GM19023 (cell line): Measurements from ENCODE around the gene RAD51C.
"Not testable (repeated sequence)": the region's sequence is repeated elsewhere in the genome, so short reads cannot be mapped to it uniquely, and the experiment has no call there.

Experiments
- ATAC-seq: cut with Tn5 transposase; IDR thresholded peaks from one replicate; pipeline ENCODE4 v1.9.1; 2021; ENCODE audit warnings: mild to moderate bottlenecking, moderate library complexity; ENCODE audit not compliant: unreplicated experiment

RAD51C gene

DNA sequence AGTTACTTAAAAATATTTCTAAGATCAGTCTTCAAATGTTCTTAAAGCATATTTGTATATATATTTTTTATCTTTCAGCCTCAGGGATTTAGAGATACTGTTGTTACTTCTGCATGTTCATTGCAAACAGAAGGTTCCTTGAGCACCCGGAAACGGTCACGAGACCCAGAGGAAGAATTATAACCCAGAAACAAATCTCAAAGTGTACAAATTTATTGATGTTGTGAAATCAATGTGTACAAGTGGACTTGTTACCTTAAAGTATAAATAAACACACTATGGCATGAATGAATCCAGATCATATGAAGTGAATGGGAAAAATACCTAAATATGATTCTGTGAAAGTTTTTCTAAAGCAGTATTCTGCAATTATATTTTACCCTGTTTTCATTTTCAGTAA is 41.6 kb downstream of the RAD51C start:
- no peak for ATAC-seq

DNA sequence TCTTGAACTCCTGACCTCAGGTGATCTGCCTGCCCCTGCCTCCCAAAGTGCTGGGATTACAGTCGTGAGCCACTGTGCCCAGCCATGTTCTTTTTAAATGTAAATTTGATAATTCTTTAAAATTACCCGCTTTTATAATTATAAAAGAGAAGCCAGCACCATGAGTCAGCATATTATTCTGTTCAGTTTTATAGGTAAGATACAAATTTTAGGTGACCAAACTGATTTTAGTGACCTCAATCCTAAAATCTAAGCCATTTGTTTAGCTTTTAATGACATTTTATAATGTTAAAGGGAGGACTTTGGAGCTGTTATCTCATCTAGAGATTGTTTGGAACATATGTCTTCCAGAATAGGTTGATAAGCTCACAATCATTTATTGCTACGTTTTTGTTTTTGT is 42.4 kb downstream of the RAD51C start:
- ATAC-seq, result no peak

DNA sequence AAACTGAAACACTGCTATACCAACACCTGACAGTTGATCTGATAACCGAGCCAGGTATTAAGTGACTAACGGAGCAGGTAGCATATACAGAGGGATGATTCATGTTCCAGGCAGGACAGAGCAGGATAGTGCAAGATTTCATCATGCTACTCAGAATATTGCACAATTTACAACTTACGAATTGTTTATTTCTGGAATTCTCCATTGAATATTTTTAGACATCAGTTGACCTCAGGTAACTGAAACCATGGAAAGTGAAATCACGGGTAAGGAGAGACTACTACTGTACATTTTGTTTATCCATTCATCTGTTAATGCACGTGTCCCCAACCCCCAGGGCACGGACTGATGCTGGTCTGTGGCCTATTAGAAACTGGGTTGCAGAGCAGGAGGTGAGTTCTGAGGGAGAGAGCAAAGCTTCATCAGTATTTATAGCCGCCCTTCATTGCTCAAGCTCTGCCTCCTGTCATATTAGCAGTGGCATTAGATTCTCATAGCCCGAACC is 48.8 kb downstream of the RAD51C start:
- no peak for ATAC-seq

DNA sequence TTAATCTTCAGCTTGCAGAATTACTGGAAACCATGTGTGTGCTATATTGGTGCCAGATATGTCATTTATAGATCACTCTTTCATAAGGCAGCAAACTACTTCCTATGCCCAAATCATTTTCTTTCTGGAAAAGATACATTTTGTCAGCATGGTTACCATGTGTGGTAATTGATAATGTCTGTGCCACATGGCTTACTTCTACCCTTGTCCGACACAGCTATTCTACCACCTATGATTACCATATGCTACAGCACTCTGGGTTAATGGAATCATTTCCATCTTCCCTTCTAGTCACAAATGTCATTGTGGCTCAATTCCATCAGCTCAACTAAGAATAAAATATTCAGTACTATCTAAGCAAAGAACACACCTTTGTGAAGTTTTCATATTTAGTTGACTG is 55.3 kb downstream of the RAD51C start:
- ATAC-seq, result no peak

DNA sequence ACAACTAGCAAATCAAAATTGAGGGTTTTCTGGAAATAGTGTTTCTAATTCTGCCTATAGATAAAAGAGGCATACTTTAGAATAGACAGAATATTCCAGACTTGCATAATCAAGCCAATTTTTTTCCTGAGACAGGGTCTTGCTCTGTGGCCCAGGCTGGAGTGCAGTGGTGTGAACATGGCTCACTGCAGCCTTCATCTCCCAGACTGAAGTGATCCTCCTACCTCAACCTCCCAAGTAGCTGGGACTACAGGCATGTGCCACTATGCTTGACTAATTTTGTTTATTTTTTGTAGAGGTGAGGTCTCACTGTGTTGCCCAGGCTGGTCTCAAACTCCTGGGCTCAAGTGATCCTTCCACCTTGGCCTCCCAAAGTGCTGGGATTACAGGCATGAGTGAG is 57.2 kb downstream of the RAD51C start:
- not testable (repeated sequence) for ATAC-seq

DNA sequence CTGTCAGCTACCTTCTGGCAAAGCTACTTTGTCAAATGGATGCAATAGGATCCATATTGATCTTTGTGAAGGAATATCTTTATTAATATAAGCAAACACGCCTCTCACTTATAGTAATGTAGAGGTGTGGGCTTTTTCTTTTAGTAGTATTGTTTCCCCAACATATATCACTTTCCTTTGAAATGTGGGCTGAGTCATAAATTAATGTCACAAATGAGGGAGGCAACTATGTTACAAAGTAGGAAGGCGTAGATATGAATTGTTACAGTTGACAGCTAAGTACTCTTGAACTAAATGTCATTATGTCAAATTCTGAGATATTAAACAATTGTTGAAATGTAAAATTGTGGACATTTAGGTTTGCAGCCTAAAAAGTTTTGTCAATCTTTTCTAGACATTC is 60.6 kb downstream of the RAD51C start:
- no peak for ATAC-seq

DNA sequence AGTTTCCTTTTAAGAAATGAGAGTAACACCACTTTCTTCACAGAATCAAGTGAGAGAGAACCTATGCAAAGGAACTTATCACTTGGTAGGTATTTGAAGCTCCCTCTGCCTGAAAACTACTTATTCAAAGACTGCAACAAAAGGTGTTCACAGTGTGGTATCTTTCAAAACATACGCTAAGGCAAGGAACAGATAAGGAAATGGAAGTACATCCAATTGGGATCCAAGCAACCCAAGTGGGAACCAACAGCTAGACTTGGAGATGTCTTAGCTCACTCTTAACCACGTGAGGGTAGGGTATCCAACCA is 62.8 kb downstream of the RAD51C start:
- ATAC-seq, result no peak

DNA sequence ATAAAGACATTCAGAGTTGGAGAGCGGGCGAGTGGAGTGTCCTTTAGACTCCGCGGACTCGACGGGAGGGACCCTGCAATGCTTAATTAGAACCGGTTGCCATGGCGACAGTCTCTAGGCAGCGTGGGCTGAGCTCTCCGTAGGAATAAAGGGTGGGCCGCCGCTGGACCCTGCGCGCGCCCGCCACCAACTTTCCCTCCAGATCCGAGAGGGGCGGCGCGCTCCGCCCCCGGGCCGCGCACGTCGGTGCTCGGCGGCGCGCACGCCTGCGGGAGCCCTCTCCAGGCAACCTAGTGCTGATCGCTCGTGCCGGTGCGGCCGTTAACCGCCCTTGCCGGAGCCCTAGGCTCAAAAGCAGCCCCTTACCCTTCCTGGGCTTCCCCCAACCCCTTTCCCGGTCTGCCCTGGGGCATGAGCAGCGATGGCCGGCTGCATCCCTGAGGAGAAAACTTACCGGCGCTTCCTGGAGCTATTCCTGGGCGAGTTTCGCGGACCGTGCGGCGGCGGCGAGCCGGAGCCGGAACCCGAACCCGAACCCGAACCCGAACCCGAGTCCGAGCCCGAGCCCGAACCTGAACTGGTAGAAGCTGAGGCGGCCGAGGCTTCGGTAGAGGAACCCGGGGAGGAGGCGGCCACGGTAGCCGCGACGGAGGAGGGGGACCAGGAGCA is 63.3 kb downstream of the RAD51C start, which contains the start of gene PPM1E:
Gene PPM1E, plus strand, starts transcription at position 278 of the 669 bp plus-strand sequence.
- peak; percentile 62 for ATAC-seq

DNA sequence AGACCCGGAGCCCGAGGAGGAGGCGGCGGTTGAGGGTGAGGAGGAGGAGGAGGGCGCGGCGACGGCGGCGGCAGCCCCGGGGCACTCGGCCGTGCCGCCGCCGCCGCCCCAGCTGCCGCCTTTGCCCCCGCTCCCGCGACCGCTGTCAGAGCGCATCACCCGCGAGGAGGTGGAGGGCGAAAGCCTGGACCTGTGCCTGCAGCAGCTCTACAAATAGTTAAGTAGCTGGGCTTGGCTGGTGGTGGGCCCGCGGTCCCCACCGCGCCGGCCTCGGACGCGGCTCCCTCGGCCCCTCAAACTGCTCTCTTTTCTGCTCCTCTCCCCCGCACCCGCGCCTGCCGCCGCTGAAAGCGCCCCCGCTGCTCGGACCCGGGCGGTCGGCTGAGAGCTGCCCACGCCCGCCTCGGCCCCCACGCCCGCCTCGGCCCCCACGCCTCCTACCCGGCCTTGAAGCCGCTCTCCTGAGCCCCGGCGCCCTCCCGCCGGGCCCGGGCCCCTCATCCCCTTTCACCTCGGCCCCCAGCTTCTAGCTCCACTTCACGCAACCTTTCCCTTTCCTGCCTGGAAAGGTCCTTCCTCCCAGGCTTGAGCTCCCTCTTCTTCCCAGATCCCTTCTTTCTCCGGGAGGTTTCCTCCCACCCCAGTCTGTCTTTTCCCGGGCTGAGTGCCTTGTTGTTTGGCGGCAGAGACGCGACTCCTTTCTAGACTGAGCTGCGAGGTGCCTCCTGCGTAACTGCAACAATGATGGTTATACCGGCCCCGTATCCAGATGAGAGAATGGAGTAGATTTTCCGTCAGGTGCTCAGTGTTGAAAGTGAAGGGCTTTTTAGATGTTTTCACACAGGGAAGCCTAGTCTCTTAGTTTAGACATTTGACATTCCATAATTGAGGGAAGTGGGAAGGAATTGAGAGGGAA is 64.1 kb downstream of the RAD51C start:
- ATAC-seq, result no peak

DNA sequence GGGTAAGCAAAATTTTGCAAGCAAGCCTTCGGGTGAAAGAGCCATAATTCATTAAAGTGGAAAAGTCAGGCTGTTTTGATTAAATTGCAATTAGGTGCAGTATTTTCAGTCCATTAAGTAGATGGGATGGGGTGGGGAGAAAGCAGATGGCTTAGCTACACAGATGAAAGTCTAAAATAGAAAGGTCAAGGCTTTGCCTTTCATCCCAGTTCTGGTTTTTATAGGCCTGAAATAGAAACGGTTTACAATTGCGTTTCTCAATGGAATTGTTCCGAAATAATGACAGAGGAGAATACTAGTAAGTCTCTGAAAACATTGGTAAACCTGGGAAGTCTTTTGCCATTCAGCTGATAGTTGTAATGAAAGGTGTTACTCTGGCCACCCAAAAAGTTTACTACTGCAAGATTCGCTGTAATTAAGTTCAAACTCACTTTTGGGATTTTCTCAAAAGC is 64.8 kb downstream of the RAD51C start:
- no peak for ATAC-seq

DNA sequence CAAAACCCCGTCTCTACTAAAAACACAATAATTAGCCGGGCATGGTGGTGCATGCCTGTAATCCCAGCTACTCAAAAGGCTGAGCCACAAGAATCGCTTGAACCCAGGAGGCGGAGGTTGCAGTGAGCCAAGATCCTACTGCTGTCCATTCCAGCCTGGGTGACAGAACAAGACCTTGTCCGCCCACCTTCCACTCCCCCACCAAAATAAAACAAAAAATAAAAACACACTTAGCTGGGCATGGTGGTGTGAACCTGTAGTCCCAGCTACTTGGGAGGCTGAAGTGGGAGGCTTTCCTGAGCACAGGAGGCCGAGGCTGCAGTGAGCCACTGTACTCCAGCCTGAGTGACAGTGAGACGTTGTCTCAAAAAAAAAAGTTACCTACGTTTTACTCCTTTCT is 66.5 kb downstream of the RAD51C start:
- no peak for ATAC-seq

DNA sequence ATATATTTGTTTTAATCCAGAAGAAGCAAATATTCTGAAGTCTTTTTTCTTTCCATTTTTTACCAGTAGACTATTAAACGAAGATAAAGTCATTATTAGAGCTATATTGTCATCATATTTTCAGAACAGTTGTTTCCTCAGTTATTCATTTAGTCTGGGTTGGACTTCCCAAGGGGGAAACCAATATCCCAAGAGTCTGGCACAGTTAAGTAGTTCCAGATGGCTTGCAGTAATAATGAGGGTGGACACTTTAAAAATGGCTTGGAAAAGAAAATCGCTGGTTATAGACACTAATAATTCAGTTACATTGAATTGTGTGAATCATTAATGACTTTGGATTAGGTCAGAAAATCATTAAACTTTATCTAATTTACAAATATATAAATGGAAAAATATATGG is 67.1 kb downstream of the RAD51C start:
- no peak for ATAC-seq

DNA sequence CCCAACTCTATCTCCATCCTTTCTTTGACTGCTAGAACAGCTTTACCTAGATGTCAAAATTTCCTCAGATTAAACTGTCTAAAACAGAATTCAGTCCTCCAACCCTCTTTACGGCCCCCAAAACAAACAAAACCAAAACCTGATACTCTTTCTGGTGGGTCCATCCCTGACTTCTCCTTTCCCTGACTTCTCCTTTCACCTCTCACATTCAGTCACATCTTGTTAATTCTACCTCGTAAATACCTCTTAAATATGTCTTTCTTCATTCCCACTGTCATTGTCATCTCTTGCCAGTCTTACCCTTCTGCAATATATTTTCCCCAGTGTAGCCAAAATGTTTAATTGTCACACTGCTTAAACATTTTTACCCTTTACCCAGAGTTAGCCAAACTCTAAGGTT is 67.8 kb downstream of the RAD51C start:
- ATAC-seq, result no peak

DNA sequence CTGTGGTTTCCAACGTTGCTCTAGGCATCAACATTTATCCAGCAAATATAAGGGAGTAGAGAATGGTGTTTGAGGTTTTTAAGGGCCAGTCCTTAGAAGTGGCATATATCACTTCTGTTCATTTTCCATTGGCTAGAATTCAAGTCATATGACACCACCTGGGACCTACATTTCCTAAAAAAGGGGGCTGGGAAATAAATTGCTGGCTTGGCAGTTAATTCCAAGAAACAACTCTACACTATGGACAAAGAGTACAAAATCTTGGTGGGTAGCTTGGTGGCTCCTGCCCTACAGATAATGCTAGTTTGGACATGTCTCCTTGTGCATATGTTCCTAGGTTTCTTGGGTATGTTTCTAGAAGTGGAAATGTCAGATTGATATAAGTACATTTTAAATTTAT is 70.9 kb downstream of the RAD51C start:
- no peak for ATAC-seq

DNA sequence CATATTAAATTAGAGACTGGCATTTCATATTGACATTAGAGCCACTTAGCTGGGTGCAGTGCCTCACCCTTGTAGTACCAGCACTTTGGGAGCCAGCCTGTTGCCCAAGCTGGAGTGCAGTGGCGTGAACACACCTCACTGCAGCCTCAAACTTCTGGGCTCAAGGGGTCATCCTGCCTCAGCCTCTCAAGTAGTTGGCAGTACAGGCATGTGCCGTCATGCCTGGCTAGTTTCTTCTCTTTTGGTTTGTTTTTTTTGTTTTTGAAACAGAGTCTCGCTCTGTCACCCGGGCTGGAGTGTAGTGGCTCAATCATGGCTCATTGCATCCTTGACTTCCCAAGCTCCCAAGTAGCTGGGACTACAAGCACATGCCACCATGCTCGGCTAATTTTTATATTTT is 72.0 kb downstream of the RAD51C start:
- no peak for ATAC-seq

DNA sequence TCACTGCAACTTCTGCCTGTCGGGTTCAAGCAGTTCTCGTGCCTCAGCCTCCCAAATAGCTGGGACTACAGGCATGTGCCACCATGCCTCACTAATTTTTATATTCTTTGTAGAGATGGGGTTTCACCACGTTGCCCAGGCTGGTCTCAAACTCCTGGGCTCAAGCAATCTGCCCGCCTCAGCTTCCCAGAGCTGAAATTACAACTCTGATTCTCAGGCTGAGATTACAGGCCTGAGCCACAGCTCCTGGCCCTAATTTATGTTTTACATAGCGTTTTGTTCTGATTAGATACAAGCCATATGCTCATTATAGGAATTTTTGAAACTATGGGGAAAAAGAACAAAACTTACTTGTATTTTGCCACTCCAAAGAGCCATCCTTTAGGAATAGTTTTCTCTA is 86.1 kb downstream of the RAD51C start:
- not testable (repeated sequence) for ATAC-seq

DNA sequence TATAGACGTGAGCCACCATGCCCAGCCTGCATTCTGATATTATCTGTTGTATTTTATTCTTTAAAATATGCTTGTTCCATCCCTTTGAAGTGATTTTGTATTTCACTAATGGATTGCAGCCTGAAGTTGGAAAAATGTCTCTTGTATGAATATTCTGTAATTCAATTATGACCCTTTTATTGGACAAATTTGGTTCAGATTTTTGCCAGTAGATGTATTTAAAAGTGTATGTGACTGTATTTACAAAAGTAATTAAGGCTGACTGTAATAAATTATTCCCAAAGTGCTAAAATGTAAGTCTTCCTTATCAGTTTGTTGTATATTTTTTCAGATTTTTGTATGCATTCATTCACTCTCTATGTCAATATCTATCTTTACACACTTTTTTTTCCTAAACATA is 87.0 kb downstream of the RAD51C start:
- ATAC-seq, result no peak

DNA sequence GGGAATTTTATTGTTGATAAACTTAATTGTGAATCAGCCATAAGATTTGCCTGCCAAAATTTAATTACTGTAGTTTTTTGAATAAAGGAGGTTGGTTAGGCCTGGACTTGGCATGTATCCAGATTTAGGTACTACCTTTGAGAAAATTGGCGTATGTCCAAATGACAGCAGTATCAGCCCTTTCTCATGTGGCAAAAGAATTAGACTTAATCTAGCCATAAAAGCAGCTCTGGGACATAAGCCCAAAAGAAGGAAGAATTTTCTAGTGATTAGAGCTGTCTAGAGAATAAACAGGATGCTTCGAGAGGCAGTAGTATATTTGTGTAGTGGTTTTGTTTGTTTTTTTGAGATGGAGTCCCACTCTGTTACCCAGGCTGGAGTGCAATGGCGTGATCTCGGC is 91.0 kb downstream of the RAD51C start:
- ATAC-seq, result no peak

DNA sequence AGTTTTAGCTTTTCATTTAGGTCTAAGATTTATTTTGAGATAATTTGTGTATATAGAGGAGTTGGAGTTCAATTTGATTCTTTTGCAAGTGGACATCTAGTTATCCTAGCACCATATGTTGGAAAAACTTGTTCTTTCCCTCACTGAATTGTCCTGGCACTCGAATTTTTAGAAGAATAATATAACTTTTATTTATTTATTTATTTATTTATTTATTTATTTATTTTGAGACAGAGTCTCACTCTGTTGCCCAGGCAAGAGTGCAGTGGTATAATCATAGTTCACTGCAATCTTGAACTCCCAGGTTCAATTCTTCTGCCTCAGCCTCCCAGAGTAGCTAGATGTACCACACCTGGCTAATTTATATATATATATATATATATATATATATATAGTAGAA is 92.7 kb downstream of the RAD51C start:
- no peak for ATAC-seq
